GM23338 (cell line): ENCODE data around the gene ADAM8. TPM values are rescaled to one million over a fixed set of nuclear protein-coding genes. Genes with fewer than 3 reads are reported as not detected.

Experiments
- ATAC-seq: fragments of 200-7000 bp; cut with Tn5 transposase; 3 replicates; pipeline ENCODE4 v1.9.1; 2020
- DNase-seq: peaks from one replicate; pipeline ENCODE4 v3.0.0-alpha.2; 2015; ENCODE audit warnings: low spot score
- H2AFZ ChIP-seq: fragments of 200-600 bp; sonication (generic); 2 replicates; pipeline ENCODE4 v1.8.0; 2016; ENCODE audit warnings: antibody characterized with exemption, mild to moderate bottlenecking, moderate library complexity
- H3F3A ChIP-seq: fragments of 200-600 bp; sonication (generic); replicated peaks from 2 replicates; pipeline ENCODE4 v1.8.0; 2017; ENCODE audit warnings: antibody characterized with exemption, mixed run types, low read depth
- H3K27ac ChIP-seq: fragments of 200-600 bp; sonication (generic); 2 replicates; pipeline ENCODE4 v1.6.1; 2016; ENCODE audit warnings: low read depth
- H3K27me3 ChIP-seq: fragments of 200-600 bp; sonication (generic); 2 replicates; pipeline ENCODE4 v1.8.0; 2016; ENCODE audit warnings: mild to moderate bottlenecking, mixed run types, moderate library complexity; ENCODE audit not compliant: insufficient read depth
- H3K36me3 ChIP-seq: fragments of 200-600 bp; sonication (generic); 2 replicates; pipeline ENCODE4 v1.8.0; 2016; ENCODE audit warnings: mild to moderate bottlenecking; ENCODE audit not compliant: insufficient read depth
- H3K4me1 ChIP-seq: fragments of 200-600 bp; sonication (generic); 2 replicates; pipeline ENCODE4 v1.8.0; 2016; ENCODE audit warnings: mild to moderate bottlenecking, moderate library complexity; ENCODE audit not compliant: insufficient read depth
- H3K4me2 ChIP-seq: fragments of 200-600 bp; sonication (generic); 2 replicates; pipeline ENCODE4 v1.7.1; 2017; ENCODE audit warnings: mixed run types
- H3K4me3 ChIP-seq: fragments of 200-600 bp; sonication (generic); 2 replicates; pipeline ENCODE4 v1.6.1; 2016; ENCODE audit warnings: mixed run types
- H3K79me2 ChIP-seq: fragments of 200-600 bp; sonication (generic); replicated peaks from 2 replicates; pipeline ENCODE4 v1.8.0; 2017; ENCODE audit warnings: mild to moderate bottlenecking; ENCODE audit not compliant: insufficient read depth
- H3K9me2 ChIP-seq: fragments of 200-600 bp; sonication (generic); 2 replicates; pipeline ENCODE4 v1.8.0; 2017; ENCODE audit not compliant: insufficient read depth
- H4K20me1 ChIP-seq: fragments of 200-600 bp; sonication (generic); replicated peaks from 2 replicates; pipeline ENCODE4 v1.8.0; 2017; ENCODE audit warnings: mild to moderate bottlenecking; ENCODE audit not compliant: insufficient read depth
- H3K27ac Mint-ChIP-seq: 2 replicates; pipeline ENCODE4 v1.8.0; 2020; ENCODE audit warnings: inconsistent platforms, mild to moderate bottlenecking, moderate library complexity, mixed read lengths
- H3K27me3 Mint-ChIP-seq: 3 replicates; pipeline ENCODE4 v1.8.0; 2022; ENCODE audit warnings: low read depth, mild to moderate bottlenecking, moderate library complexity, mixed read lengths, inconsistent platforms; ENCODE audit not compliant: insufficient read depth, poor library complexity
- H3K36me3 Mint-ChIP-seq: 3 replicates; pipeline ENCODE4 v1.8.0; 2021; ENCODE audit warnings: low read depth, mild to moderate bottlenecking, inconsistent platforms, moderate library complexity, mixed read lengths
- H3K4me1 Mint-ChIP-seq: 3 replicates; pipeline ENCODE4 v1.8.0; 2020; ENCODE audit warnings: mild to moderate bottlenecking, inconsistent platforms, mixed read lengths
- H3K4me3 Mint-ChIP-seq: 3 replicates; pipeline ENCODE4 v1.8.0; 2021; ENCODE audit warnings: moderate library complexity, mild to moderate bottlenecking, inconsistent platforms, mixed read lengths
- H3K9me3 Mint-ChIP-seq: 3 replicates; pipeline ENCODE4 v1.8.0; 2020; ENCODE audit warnings: moderate library complexity, mild to moderate bottlenecking, inconsistent platforms, mixed read lengths
- CREB1 ChIP-seq: fragments of 250-450 bp; sonication (Bioruptor Pico); IDR thresholded peaks from 2 replicates; pipeline ENCODE4 v1.5.0; 2020; ENCODE audit warnings: low read depth, mild to moderate bottlenecking, moderate library complexity
- EZH2 ChIP-seq: fragments of 200-600 bp; sonication (generic); IDR thresholded peaks from one replicate; pipeline ENCODE4 v1.8.0; 2017; ENCODE audit warnings: antibody characterized with exemption, mild to moderate bottlenecking, low read depth; ENCODE audit not compliant: unreplicated experiment
- EZH2phosphoT487 ChIP-seq: fragments of 200-600 bp; sonication (generic); IDR thresholded peaks from one replicate; pipeline ENCODE4 v1.8.1; 2018; ENCODE audit warnings: antibody characterized with exemption; ENCODE audit not compliant: unreplicated experiment
- JUNB ChIP-seq: IDR thresholded peaks from one replicate; pipeline ENCODE4 v1.6.1; 2016; ENCODE audit warnings: antibody characterized with exemption; ENCODE audit not compliant: unreplicated experiment
- NANOG ChIP-seq: IDR thresholded peaks from 2 replicates; pipeline ENCODE4 v1.6.1; 2016; ENCODE audit warnings: antibody characterized with exemption, borderline replicate concordance
- POLR2AphosphoS5 ChIP-seq: IDR thresholded peaks from 2 replicates; pipeline ENCODE4 v1.6.1; 2016; ENCODE audit warnings: antibody characterized with exemption, low read depth
- STAT1 ChIP-seq: IDR thresholded peaks from one replicate; pipeline ENCODE4 v1.6.1; 2016; ENCODE audit warnings: antibody characterized with exemption; ENCODE audit not compliant: unreplicated experiment
- ZNF114 ChIP-seq: fragments of 250-450 bp; sonication (Bioruptor Pico); IDR thresholded peaks from 2 replicates; pipeline ENCODE4 v1.5.0; 2020; ENCODE audit warnings: mild to moderate bottlenecking, moderate library complexity
- ZNF331 ChIP-seq: fragments of 250-450 bp; sonication (Bioruptor Pico); IDR thresholded peaks from 2 replicates; pipeline ENCODE4 v1.5.0; 2020; ENCODE audit warnings: low read depth, mild to moderate bottlenecking, moderate library complexity
- polyA plus RNA-seq: library from polyadenylated mRNA; unstranded; fragments of >200 nt; fragmentation: Nextera tagmentation; extraction: Ambion mirVana; gene quantifications from 2 replicates; pipeline ENCODE4 v1.2.1, GENCODE V29; 2016
- total RNA-seq: library from RNA; depleted of rRNA; stranded (reverse); fragments of >200 nt; shearing (Covaris generic); gene quantifications from 2 replicates; pipeline ENCODE4 v1.2.3, GENCODE V29; 2014
- TF ChIP-seq, protein P1 (sequence below), 2 experiments: fragments of 200-600 bp in 1 of 2; sonication (generic) in 1 of 2; conservative IDR thresholded peaks; 2 replicates each; pipeline versions ENCODE4 v1.5.1 to v1.6.1; 2016 to 2017; ENCODE audit warnings: antibody characterized with exemption in 2 of 2, low read depth in 2 of 2, mild to moderate bottlenecking in 2 of 2, moderate library complexity in 1 of 2
- TF ChIP-seq, protein P2 (sequence below): IDR thresholded peaks from one replicate; pipeline ENCODE4 v1.6.1; 2018; ENCODE audit warnings: antibody characterized with exemption; ENCODE audit not compliant: unreplicated experiment
- TF ChIP-seq, protein P3 (sequence below): IDR thresholded peaks from 2 replicates; pipeline ENCODE4 v1.6.1; 2016; ENCODE audit warnings: antibody characterized with exemption
- TF ChIP-seq, protein P4 (sequence below): fragments of 250-450 bp; sonication (Bioruptor Pico); IDR thresholded peaks from 2 replicates; pipeline ENCODE4 v1.5.0; 2020; ENCODE audit warnings: mild to moderate bottlenecking, moderate library complexity

The ADAM8 gene
- total and polyA plus RNA-seq, 2 experiments from 2014 or later, result 1.9 to 5.5 TPM

DNA sequence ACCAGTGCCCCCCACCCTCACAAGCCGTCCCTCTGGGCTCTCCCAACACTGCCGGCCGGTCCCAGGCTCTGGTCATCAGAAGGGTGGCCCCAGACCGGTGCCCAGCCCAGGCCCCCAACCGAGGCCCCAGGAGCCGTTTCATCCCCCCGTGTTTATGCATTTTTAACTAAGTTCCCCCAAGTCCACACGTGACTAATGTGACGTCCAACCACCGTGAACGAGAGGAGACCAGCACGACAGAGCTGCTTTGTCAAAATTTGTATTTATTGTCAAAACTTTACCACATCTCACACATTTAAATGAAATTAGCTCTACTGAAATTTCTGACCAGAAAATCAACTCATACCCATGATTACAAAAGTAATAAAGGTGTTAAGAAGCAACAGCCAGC is 30.4 kb downstream of the ADAM8 start:
- Histone ChIP-seq H3K79me2 (no peaks in the 10 kb centered on the region), H2AFZ (no peak overlapping the region), H3F3A (no peaks in the 10 kb centered on the region), H3K27me3 (no peaks in the 10 kb centered on the region), H3K36me3 (no peaks in the 10 kb centered on the region), H4K20me1 (no peaks in the 10 kb centered on the region), H3K27ac (no peak overlapping the region), H3K4me3 (no peak overlapping the region), H3K4me2 (no peak overlapping the region; the same call in 1 of the 2 replicates), H3K4me1 (peaks cover 11% of the 10 kb centered on the region; the same call in 1 of the 2 replicates), H3K9me2 (no peaks in the 10 kb centered on the region)
- TF ChIP-seq JUNB (no peak), CREB1 (CRISPR knock-in tag) (no peak), ZNF114 (CRISPR knock-in tag) (no peak), STAT1 (no peak), EZH2phosphoT487 (no peak), EZH2 (no peak), ZNF331 (CRISPR knock-in tag) (no peak), POLR2AphosphoS5 (no peak), NANOG (no peak)
- TF ChIP-seq, protein P1, sequence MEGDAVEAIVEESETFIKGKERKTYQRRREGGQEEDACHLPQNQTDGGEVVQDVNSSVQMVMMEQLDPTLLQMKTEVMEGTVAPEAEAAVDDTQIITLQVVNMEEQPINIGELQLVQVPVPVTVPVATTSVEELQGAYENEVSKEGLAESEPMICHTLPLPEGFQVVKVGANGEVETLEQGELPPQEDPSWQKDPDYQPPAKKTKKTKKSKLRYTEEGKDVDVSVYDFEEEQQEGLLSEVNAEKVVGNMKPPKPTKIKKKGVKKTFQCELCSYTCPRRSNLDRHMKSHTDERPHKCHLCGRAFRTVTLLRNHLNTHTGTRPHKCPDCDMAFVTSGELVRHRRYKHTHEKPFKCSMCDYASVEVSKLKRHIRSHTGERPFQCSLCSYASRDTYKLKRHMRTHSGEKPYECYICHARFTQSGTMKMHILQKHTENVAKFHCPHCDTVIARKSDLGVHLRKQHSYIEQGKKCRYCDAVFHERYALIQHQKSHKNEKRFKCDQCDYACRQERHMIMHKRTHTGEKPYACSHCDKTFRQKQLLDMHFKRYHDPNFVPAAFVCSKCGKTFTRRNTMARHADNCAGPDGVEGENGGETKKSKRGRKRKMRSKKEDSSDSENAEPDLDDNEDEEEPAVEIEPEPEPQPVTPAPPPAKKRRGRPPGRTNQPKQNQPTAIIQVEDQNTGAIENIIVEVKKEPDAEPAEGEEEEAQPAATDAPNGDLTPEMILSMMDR (conservative IDR thresholded peaks at IDR 0.05; ENCODE audit: low read depth in 2 of 2), result no peak
- TF ChIP-seq, protein P2, sequence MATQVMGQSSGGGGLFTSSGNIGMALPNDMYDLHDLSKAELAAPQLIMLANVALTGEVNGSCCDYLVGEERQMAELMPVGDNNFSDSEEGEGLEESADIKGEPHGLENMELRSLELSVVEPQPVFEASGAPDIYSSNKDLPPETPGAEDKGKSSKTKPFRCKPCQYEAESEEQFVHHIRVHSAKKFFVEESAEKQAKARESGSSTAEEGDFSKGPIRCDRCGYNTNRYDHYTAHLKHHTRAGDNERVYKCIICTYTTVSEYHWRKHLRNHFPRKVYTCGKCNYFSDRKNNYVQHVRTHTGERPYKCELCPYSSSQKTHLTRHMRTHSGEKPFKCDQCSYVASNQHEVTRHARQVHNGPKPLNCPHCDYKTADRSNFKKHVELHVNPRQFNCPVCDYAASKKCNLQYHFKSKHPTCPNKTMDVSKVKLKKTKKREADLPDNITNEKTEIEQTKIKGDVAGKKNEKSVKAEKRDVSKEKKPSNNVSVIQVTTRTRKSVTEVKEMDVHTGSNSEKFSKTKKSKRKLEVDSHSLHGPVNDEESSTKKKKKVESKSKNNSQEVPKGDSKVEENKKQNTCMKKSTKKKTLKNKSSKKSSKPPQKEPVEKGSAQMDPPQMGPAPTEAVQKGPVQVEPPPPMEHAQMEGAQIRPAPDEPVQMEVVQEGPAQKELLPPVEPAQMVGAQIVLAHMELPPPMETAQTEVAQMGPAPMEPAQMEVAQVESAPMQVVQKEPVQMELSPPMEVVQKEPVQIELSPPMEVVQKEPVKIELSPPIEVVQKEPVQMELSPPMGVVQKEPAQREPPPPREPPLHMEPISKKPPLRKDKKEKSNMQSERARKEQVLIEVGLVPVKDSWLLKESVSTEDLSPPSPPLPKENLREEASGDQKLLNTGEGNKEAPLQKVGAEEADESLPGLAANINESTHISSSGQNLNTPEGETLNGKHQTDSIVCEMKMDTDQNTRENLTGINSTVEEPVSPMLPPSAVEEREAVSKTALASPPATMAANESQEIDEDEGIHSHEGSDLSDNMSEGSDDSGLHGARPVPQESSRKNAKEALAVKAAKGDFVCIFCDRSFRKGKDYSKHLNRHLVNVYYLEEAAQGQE, result no peak
- TF ChIP-seq, protein P3, sequence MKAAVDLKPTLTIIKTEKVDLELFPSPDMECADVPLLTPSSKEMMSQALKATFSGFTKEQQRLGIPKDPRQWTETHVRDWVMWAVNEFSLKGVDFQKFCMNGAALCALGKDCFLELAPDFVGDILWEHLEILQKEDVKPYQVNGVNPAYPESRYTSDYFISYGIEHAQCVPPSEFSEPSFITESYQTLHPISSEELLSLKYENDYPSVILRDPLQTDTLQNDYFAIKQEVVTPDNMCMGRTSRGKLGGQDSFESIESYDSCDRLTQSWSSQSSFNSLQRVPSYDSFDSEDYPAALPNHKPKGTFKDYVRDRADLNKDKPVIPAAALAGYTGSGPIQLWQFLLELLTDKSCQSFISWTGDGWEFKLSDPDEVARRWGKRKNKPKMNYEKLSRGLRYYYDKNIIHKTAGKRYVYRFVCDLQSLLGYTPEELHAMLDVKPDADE, result no peak
- TF ChIP-seq, protein P4, sequence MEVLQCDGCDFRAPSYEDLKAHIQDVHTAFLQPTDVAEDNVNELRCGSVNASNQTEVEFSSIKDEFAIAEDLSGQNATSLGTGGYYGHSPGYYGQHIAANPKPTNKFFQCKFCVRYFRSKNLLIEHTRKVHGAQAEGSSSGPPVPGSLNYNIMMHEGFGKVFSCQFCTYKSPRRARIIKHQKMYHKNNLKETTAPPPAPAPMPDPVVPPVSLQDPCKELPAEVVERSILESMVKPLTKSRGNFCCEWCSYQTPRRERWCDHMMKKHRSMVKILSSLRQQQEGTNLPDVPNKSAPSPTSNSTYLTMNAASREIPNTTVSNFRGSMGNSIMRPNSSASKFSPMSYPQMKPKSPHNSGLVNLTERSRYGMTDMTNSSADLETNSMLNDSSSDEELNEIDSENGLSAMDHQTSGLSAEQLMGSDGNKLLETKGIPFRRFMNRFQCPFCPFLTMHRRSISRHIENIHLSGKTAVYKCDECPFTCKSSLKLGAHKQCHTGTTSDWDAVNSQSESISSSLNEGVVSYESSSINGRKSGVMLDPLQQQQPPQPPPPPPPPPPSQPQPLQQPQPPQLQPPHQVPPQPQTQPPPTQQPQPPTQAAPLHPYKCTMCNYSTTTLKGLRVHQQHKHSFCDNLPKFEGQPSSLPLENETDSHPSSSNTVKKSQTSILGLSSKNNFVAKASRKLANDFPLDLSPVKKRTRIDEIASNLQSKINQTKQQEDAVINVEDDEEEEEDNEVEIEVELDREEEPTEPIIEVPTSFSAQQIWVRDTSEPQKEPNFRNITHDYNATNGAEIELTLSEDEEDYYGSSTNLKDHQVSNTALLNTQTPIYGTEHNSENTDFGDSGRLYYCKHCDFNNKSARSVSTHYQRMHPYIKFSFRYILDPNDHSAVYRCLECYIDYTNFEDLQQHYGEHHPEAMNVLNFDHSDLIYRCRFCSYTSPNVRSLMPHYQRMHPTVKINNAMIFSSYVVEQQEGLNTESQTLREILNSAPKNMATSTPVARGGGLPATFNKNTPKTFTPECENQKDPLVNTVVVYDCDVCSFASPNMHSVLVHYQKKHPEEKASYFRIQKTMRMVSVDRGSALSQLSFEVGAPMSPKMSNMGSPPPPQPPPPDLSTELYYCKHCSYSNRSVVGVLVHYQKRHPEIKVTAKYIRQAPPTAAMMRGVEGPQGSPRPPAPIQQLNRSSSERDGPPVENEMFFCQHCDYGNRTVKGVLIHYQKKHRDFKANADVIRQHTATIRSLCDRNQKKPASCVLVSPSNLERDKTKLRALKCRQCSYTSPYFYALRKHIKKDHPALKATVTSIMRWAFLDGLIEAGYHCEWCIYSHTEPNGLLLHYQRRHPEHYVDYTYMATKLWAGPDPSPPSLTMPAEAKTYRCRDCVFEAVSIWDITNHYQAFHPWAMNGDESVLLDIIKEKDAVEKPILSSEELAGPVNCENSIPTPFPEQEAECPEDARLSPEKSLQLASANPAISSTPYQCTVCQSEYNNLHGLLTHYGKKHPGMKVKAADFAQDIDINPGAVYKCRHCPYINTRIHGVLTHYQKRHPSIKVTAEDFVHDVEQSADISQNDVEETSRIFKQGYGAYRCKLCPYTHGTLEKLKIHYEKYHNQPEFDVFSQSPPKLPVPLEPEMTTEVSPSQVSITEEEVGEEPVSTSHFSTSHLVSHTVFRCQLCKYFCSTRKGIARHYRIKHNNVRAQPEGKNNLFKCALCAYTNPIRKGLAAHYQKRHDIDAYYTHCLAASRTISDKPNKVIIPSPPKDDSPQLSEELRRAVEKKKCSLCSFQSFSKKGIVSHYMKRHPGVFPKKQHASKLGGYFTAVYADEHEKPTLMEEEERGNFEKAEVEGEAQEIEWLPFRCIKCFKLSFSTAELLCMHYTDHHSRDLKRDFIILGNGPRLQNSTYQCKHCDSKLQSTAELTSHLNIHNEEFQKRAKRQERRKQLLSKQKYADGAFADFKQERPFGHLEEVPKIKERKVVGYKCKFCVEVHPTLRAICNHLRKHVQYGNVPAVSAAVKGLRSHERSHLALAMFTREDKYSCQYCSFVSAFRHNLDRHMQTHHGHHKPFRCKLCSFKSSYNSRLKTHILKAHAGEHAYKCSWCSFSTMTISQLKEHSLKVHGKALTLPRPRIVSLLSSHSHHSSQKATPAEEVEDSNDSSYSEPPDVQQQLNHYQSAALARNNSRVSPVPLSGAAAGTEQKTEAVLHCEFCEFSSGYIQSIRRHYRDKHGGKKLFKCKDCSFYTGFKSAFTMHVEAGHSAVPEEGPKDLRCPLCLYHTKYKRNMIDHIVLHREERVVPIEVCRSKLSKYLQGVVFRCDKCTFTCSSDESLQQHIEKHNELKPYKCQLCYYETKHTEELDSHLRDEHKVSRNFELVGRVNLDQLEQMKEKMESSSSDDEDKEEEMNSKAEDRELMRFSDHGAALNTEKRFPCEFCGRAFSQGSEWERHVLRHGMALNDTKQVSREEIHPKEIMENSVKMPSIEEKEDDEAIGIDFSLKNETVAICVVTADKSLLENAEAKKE (CRISPR knock-in tag), result no peak
- ATAC-seq, result no peak
- H3K27me3 Mint-ChIP-seq, result peaks cover 20% of the 10 kb centered on the region
- H3K4me1 Mint-ChIP-seq, result peaks cover 19% of the 10 kb centered on the region
- H3K36me3 Mint-ChIP-seq, result no peaks in the 10 kb centered on the region
- no peak for DNase-seq
- H3K27ac Mint-ChIP-seq, result no peak overlapping the region
- no peaks in the 10 kb centered on the region for H3K9me3 Mint-ChIP-seq
- H3K4me3 Mint-ChIP-seq, result no peak overlapping the region
